ENCODE data around the gene DENND4B.

DNA sequence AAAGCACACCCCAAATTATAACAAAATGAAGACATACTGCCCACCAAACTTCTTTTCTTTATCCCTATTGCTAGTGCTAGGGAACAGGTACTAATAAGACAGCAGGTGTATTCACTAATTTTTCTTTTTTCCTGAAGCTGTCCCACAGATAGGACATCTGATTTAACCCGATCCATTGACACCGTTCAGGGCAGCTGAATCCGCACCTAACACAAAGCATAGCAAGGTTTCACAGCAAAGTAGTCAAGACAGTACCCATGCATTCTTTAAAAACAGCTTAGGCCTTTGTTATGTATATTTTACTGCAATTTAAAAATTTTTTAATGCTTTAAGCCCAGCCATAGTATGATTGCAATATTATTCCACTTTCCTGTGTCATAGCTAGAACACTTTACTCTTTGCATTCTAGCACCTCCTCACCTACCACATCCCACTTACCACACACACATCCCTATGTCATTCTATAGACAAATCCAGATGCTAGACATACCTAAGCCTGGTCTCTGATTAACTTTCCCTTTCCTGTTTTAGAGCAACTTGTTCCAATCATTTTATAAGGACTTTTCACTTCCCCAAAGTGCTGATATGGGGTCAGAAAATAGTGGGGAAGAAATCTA is 64.1 kb downstream of the DENND4B start:
- TF ChIP-seq, protein P1, sequence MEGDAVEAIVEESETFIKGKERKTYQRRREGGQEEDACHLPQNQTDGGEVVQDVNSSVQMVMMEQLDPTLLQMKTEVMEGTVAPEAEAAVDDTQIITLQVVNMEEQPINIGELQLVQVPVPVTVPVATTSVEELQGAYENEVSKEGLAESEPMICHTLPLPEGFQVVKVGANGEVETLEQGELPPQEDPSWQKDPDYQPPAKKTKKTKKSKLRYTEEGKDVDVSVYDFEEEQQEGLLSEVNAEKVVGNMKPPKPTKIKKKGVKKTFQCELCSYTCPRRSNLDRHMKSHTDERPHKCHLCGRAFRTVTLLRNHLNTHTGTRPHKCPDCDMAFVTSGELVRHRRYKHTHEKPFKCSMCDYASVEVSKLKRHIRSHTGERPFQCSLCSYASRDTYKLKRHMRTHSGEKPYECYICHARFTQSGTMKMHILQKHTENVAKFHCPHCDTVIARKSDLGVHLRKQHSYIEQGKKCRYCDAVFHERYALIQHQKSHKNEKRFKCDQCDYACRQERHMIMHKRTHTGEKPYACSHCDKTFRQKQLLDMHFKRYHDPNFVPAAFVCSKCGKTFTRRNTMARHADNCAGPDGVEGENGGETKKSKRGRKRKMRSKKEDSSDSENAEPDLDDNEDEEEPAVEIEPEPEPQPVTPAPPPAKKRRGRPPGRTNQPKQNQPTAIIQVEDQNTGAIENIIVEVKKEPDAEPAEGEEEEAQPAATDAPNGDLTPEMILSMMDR (conservative IDR thresholded peaks at IDR 0.05; ENCODE audit: low read depth, low read length), result no peak
- no peak for TF ChIP-seq EZH2 (IDR thresholded peaks at IDR 0.05; ENCODE audit: borderline replicate concordance, low read depth, low read length, poor library complexity, severe bottlenecking)

Data from A673 (cell line).